ENCODE measurements around the gene PUM1. TPM values are rescaled to one million over a fixed set of nuclear protein-coding genes. Genes with fewer than 3 reads are reported as not detected.
A peak's percentile ranks its signal among the peaks of the same experiment; 100 is the strongest.

Gene PUM1
- total and polyA plus RNA-seq, 4 donors = 18.1 to 49.2 (median 30.2) TPM

- DNase-seq (ENCODE audit: low spot score) = no peak
- Histone ChIP-seq H3K27me3 (ENCODE audit: control insufficient read depth in 4 of 4, insufficient read depth in 4 of 4, low read length in 3 of 4) (no peaks in the 10 kb centered on the region), H3K9ac (ENCODE audit: low read depth in 1 of 2, low read length in 2 of 2) (no peak overlapping the region), H3K27ac (ENCODE audit: low read depth in 1 of 2, low read length in 2 of 2) (no peak overlapping the region), H3K4me3 (ENCODE audit: low read depth in 1 of 3, low read length in 3 of 3) (no peak overlapping the region), H3K4me1 (ENCODE audit: control insufficient read depth in 4 of 4, insufficient read depth in 4 of 4, low read length in 3 of 4) (peaks cover 14 to 52% (median 33%) of the 10 kb centered on the region in 4 donors), H3K36me3 (ENCODE audit: control insufficient read depth in 4 of 4, insufficient read depth in 3 of 4, low read depth in 1 of 4, low read length in 3 of 4) (peaks cover under 1 to 9% (median 6%) of the 10 kb centered on the region in 4 donors), H3K9me3 (ENCODE audit: control insufficient read depth in 4 of 4, low read length in 3 of 4) (no peaks in the 10 kb centered on the region)
- TF ChIP-seq TAF1 (conservative IDR thresholded peaks at IDR 0.05) (no peak), HNF4G (IDR thresholded peaks at IDR 0.05) (no peak), HNF4A (conservative IDR thresholded peaks at IDR 0.05) (no peak), ATF3 (IDR thresholded peaks at IDR 0.05) (no peak), GABPA (IDR thresholded peaks at IDR 0.05 in 1 of 2, conservative IDR thresholded peaks at IDR 0.05 in 1 of 2) (no peak), YY1 (IDR thresholded peaks at IDR 0.05) (no peak), FOXA2 (IDR thresholded peaks at IDR 0.05) (no peak), FOXA1 (IDR thresholded peaks at IDR 0.05) (no peak)
- 98% methylated on average over 4 of the region's 4 CpGs for WGBS
Measured at GRCh38 chr1:30984991-30985503, 80.5 kb downstream of the PUM1 start.

GRCh38 chr1:30984165-30984889 lies 81.2 kb downstream of the PUM1 start:
- no peak for DNase-seq (ENCODE audit: low spot score)
- Histone ChIP-seq H3K27ac (ENCODE audit: low read depth in 1 of 2, low read length in 2 of 2) (no peak overlapping the region), H3K4me1 (ENCODE audit: control insufficient read depth in 4 of 4, insufficient read depth in 4 of 4, low read length in 3 of 4) (peaks cover 12 to 52% (median 33%) of the 10 kb centered on the region in 4 donors), H3K4me3 (ENCODE audit: low read depth in 1 of 3, low read length in 3 of 3) (no peak overlapping the region), H3K9ac (ENCODE audit: low read depth in 1 of 2, low read length in 2 of 2) (no peak overlapping the region), H3K27me3 (ENCODE audit: control insufficient read depth in 4 of 4, insufficient read depth in 4 of 4, low read length in 3 of 4) (no peaks in the 10 kb centered on the region), H3K9me3 (ENCODE audit: control insufficient read depth in 4 of 4, low read length in 3 of 4) (no peaks in the 10 kb centered on the region), H3K36me3 (ENCODE audit: control insufficient read depth in 4 of 4, insufficient read depth in 3 of 4, low read depth in 1 of 4, low read length in 3 of 4) (peaks cover 3 to 15% (median 13%) of the 10 kb centered on the region in 4 donors)
- TF ChIP-seq RAD21 (IDR thresholded peaks at IDR 0.05) (peak; percentile 44 to 55), CTCF (IDR thresholded peaks at IDR 0.05; ENCODE audit: low read depth, low read length, missing input control) (no peak)
- WGBS = 76% methylated on average over 4 of the region's 4 CpGs

- H3K9ac ChIP-seq (ENCODE audit: low read depth in 1 of 2, low read length in 2 of 2) = no peak overlapping the region
- H3K4me1 ChIP-seq (ENCODE audit: control insufficient read depth in 4 of 4, insufficient read depth in 4 of 4, low read length in 3 of 4) = peaks cover 8 to 43% (median 29%) of the 10 kb centered on the region in 4 donors
- peaks cover 5 to 28% (median 22%) of the 10 kb centered on the region in 4 donors for H3K36me3 ChIP-seq (ENCODE audit: control insufficient read depth in 4 of 4, insufficient read depth in 3 of 4, low read depth in 1 of 4, low read length in 3 of 4)
- TF ChIP-seq FOXA1 (IDR thresholded peaks at IDR 0.05) (no peak), EGR1 (IDR thresholded peaks at IDR 0.05; ENCODE audit: low read depth in 2 of 2) (no peak), RXRA (IDR thresholded peaks at IDR 0.05) (peak in 1 of 2 donors; percentile 8), RAD21 (IDR thresholded peaks at IDR 0.05) (peak in 1 of 2 donors; percentile 28), MAX (IDR thresholded peaks at IDR 0.05) (no peak)
- DNase-seq (ENCODE audit: low spot score) = no peak
- H3K27me3 ChIP-seq (ENCODE audit: control insufficient read depth in 4 of 4, insufficient read depth in 4 of 4, low read length in 3 of 4) = no peaks in the 10 kb centered on the region
- H3K4me3 ChIP-seq (ENCODE audit: low read depth in 1 of 3, low read length in 3 of 3) = no peak overlapping the region
- H3K27ac ChIP-seq (ENCODE audit: low read depth in 1 of 2, low read length in 2 of 2) = peak overlapping the region in 1 of 2 donors; percentile 59
- WGBS = 24% methylated on average over 1 of the region's 1 CpG
- no peaks in the 10 kb centered on the region for H3K9me3 ChIP-seq (ENCODE audit: control insufficient read depth in 4 of 4, low read length in 3 of 4)
Measured at GRCh38 chr1:30982937-30983336, 82.6 kb downstream of the PUM1 start.
